ENCODE measurements around the gene VPS54.

The VPS54 gene

GRCh38 chr2:63926815-63927214, 92.4 kb downstream of the VPS54 start:
- TF ChIP-seq SIN3A (IDR thresholded peaks at IDR 0.05; ENCODE audit: borderline replicate concordance, insufficient read depth, low read length), result no peak
- TF ChIP-seq POLR2AphosphoS5 (IDR thresholded peaks at IDR 0.05; ENCODE audit: low read depth, low read length), result no peak
- TF ChIP-seq, protein P1, sequence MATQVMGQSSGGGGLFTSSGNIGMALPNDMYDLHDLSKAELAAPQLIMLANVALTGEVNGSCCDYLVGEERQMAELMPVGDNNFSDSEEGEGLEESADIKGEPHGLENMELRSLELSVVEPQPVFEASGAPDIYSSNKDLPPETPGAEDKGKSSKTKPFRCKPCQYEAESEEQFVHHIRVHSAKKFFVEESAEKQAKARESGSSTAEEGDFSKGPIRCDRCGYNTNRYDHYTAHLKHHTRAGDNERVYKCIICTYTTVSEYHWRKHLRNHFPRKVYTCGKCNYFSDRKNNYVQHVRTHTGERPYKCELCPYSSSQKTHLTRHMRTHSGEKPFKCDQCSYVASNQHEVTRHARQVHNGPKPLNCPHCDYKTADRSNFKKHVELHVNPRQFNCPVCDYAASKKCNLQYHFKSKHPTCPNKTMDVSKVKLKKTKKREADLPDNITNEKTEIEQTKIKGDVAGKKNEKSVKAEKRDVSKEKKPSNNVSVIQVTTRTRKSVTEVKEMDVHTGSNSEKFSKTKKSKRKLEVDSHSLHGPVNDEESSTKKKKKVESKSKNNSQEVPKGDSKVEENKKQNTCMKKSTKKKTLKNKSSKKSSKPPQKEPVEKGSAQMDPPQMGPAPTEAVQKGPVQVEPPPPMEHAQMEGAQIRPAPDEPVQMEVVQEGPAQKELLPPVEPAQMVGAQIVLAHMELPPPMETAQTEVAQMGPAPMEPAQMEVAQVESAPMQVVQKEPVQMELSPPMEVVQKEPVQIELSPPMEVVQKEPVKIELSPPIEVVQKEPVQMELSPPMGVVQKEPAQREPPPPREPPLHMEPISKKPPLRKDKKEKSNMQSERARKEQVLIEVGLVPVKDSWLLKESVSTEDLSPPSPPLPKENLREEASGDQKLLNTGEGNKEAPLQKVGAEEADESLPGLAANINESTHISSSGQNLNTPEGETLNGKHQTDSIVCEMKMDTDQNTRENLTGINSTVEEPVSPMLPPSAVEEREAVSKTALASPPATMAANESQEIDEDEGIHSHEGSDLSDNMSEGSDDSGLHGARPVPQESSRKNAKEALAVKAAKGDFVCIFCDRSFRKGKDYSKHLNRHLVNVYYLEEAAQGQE (IDR thresholded peaks at IDR 0.05; ENCODE audit: insufficient read depth in 1 of 2, low read depth in 2 of 2, low read length in 2 of 2), result no peak
- TF ChIP-seq TAF1 (IDR thresholded peaks at IDR 0.05; ENCODE audit: borderline replicate concordance, insufficient read depth, low read length), result no peak
- no peak for TF ChIP-seq FOXP2 (optimal IDR thresholded peaks at IDR 0.05; ENCODE audit: borderline replicate concordance, extremely low read depth, extremely low read length, insufficient read depth)

DNA sequence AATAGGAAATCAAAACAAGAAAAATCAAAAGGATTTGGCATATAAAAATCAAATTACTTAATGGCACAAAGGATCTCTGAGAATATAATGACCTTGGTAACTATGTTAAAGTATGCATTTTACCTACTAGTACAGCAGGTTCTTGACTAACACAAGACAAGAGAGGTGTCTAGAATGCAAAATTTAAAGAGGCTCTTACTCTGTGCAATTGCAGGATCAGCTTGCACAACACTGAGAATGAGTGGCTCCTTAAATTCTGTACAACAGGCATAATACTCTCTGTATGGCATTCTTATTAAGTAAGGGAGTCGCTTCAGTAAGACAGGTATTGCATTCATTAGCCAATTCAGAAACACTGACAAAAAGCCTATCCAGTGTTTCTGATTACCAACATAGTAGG, 104.9 kb downstream of the VPS54 start:
- TF ChIP-seq SIN3A (IDR thresholded peaks at IDR 0.05; ENCODE audit: borderline replicate concordance, insufficient read depth, low read length), result no peak
- no peak for TF ChIP-seq TAF1 (IDR thresholded peaks at IDR 0.05; ENCODE audit: borderline replicate concordance, insufficient read depth, low read length)
- TF ChIP-seq POLR2AphosphoS5 (IDR thresholded peaks at IDR 0.05; ENCODE audit: low read depth, low read length), result no peak
- TF ChIP-seq FOXP2 (optimal IDR thresholded peaks at IDR 0.05; ENCODE audit: borderline replicate concordance, extremely low read depth, extremely low read length, insufficient read depth), result no peak
- TF ChIP-seq, protein P1 (IDR thresholded peaks at IDR 0.05; ENCODE audit: insufficient read depth in 1 of 2, low read depth in 2 of 2, low read length in 2 of 2), result no peak

GRCh38 chr2:63903003-63903402, 116.2 kb downstream of the VPS54 start:
- TF ChIP-seq FOXP2 (optimal IDR thresholded peaks at IDR 0.05; ENCODE audit: borderline replicate concordance, extremely low read depth, extremely low read length, insufficient read depth) (no peak), SIN3A (IDR thresholded peaks at IDR 0.05; ENCODE audit: borderline replicate concordance, insufficient read depth, low read length) (no peak), TAF1 (IDR thresholded peaks at IDR 0.05; ENCODE audit: borderline replicate concordance, insufficient read depth, low read length) (no peak), POLR2AphosphoS5 (IDR thresholded peaks at IDR 0.05; ENCODE audit: low read depth, low read length) (no peak)
- TF ChIP-seq, protein P1 (IDR thresholded peaks at IDR 0.05; ENCODE audit: insufficient read depth in 1 of 2, low read depth in 2 of 2, low read length in 2 of 2), result no peak

DNA sequence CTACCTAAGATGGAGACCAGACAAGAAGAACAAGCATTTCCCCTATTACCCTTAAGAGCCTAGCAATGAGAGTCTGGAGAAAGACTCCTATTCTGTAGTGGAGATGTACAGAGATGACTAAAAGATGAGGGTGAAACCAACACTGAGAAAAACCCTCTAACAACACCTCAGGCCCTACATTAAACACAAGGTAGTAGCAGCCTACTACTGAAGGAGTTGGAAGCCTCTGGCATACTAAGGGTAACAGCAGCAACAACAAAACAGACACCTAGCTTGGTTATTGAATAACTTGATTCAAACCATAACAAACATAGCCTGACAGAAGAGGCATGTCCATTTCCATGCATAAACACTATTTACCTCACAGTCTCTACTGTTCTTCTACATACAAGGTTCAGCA, 117.1 kb downstream of the VPS54 start:
- TF ChIP-seq SIN3A (IDR thresholded peaks at IDR 0.05; ENCODE audit: borderline replicate concordance, insufficient read depth, low read length) (no peak), FOXP2 (optimal IDR thresholded peaks at IDR 0.05; ENCODE audit: borderline replicate concordance, extremely low read depth, extremely low read length, insufficient read depth) (no peak), POLR2AphosphoS5 (IDR thresholded peaks at IDR 0.05; ENCODE audit: low read depth, low read length) (no peak), TAF1 (IDR thresholded peaks at IDR 0.05; ENCODE audit: borderline replicate concordance, insufficient read depth, low read length) (no peak)
- TF ChIP-seq, protein P1 (IDR thresholded peaks at IDR 0.05; ENCODE audit: insufficient read depth in 1 of 2, low read depth in 2 of 2, low read length in 2 of 2), result no peak

DNA sequence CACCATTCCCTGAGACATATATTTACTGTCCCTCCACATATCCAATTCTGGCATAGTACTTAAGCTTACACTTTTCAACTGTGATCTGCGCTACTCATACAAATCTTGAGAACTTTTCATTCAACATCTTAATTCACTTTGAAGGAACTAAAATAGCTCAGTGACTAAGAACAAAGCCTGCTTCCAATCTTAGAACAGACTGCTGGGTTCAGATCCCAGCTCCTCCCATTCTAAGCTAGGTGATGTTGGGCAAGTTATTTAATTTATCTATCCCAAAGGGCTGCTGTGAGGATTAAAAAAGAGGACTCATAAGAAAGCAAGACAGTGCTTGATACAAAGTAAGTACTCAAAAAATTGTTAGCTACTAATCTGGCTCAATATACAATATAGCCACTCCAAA, 119.6 kb downstream of the VPS54 start:
- TF ChIP-seq SIN3A (IDR thresholded peaks at IDR 0.05; ENCODE audit: borderline replicate concordance, insufficient read depth, low read length) (no peak), FOXP2 (optimal IDR thresholded peaks at IDR 0.05; ENCODE audit: borderline replicate concordance, extremely low read depth, extremely low read length, insufficient read depth) (no peak), POLR2AphosphoS5 (IDR thresholded peaks at IDR 0.05; ENCODE audit: low read depth, low read length) (no peak)
- TF ChIP-seq, protein P1 (IDR thresholded peaks at IDR 0.05; ENCODE audit: insufficient read depth in 1 of 2, low read depth in 2 of 2, low read length in 2 of 2), result no peak
